Heart left ventricle (tissue), 16 donors: ENCODE data around the gene SLC9A3. TPM values are rescaled to one million over a fixed set of nuclear protein-coding genes. Genes with fewer than 3 reads are reported as not detected.

Experiments
- ATAC-seq, 4 donors: fragments of 200-7000 bp; cut with Tn5 transposase; one replicate each; pipeline ENCODE4 v1.9.1; 2020 to 2022; ENCODE audit warnings: moderate library complexity in 4 of 4, mild to moderate bottlenecking in 3 of 4, moderate number of reproducible peaks in 1 of 4
- DNase-seq, 5 donors: peaks; one replicate each; pipeline ENCODE4 v3.0.0-alpha.2; 2020
- H3K27ac ChIP-seq, 12 donors: fragments of 200-600 bp; sonication (generic) in 4 of 12; one replicate each; pipeline versions ENCODE4 v1.5.0 to v1.8.0; 2016 to 2022; ENCODE audit warnings: mild to moderate bottlenecking in 2 of 12
- H3K27me3 ChIP-seq, 9 donors: fragments of 200-600 bp; sonication (generic) in 2 of 9; one replicate each; pipeline versions ENCODE4 v1.5.1 to v1.8.0; 2016 to 2022; ENCODE audit warnings: mild to moderate bottlenecking in 3 of 9
- H3K36me3 ChIP-seq, 9 donors: fragments of 200-600 bp; sonication (generic) in 2 of 9; one replicate each; pipeline versions ENCODE4 v1.5.0 to v1.8.0; 2018 to 2022; ENCODE audit warnings: mild to moderate bottlenecking in 2 of 9
- H3K4me1 ChIP-seq, 12 donors: fragments of 200-600 bp; sonication (generic) in 4 of 12; one replicate each; pipeline versions ENCODE4 v1.5.0 to v1.8.0; 2016 to 2022; ENCODE audit warnings: mild to moderate bottlenecking in 3 of 12
- H3K4me3 ChIP-seq, 12 donors: fragments of 200-600 bp; sonication (generic) in 4 of 12; one replicate each; pipeline versions ENCODE4 v1.5.0 to v1.8.0; 2017 to 2022; ENCODE audit warnings: mild to moderate bottlenecking in 9 of 12, moderate library complexity in 4 of 12
- H3K9me3 ChIP-seq, 12 donors: fragments of 200-600 bp; sonication (generic) in 4 of 12; one replicate each; pipeline versions ENCODE4 v1.5.0 to v1.8.0; 2016 to 2022; ENCODE audit warnings: mild to moderate bottlenecking in 1 of 12
- POLR2A ChIP-seq, 2 donors: fragments of 450-650 bp; IDR thresholded peaks; one replicate each; pipeline ENCODE4 v1.6.1; 2017; ENCODE audit warnings: antibody characterized with exemption in 2 of 2, mild to moderate bottlenecking in 2 of 2, moderate library complexity in 2 of 2
- WGBS, 4 donors: extraction: QIAGEN DNeasy Blood & Tissue Kit in 2 of 4; methylation state at CpG; one replicate each; pipeline versions ENCODE4 v1.1.5 to v1.1.7; 2013 to 2018; 5-methylcytosine and 5-hydroxymethylcytosine counted together
- intact Hi-C, 10 donors: fragments of 100-400 bp; cut with DNase I; formaldehyde crosslinking; loops; one replicate each; pipeline versions ENCODE4 v1.11.1 to v1.14.2; 2022
- polyA plus RNA-seq, 2 donors: library from polyadenylated mRNA; stranded (reverse); fragments of 200-250 nt; gene quantifications; one replicate each; pipeline ENCODE4 v1.2.3, GENCODE V29; 2013
- total RNA-seq, 9 donors: library from RNA; depleted of rRNA in 2 of 9; stranded (reverse); fragments of >200 nt in 2 of 9; fragmentation: NEBNext Ultra II Directional in 3 of 9; extraction: Animal tissue kit (Norgen Biotek cat#: 25700) in 3 of 9; gene quantifications; one replicate each; pipeline versions ENCODE4 v1.1.0 to v1.2.4, GENCODE V29; 2016 to 2023
- TF ChIP-seq, protein P1 (sequence below), 12 donors: fragments of 200-600 bp; sonication (generic) in 4 of 12; IDR thresholded peaks; one replicate each; pipeline versions ENCODE4 v1.5.0 to v1.8.0; 2018 to 2022; ENCODE audit warnings: antibody characterized with exemption in 12 of 12, mild to moderate bottlenecking in 5 of 12
- donor health status: ischemic (EF 13 %, LVEDD 7.1; RV severe dilation, severe dysfunction).
- donor health status: healthy with polysubstance abuse.
- donor health status: DM: no; HTN: yes; CAD: no.
- donor health status: DM: no; HTN: no; CAD: no.
- donor health status: ischemic (EF 25% LVEDD 6.9; RV normal size, moderate dysfunction).
- donor health status: ischemic (EF 25% LVEDD 5.7; RV mildly dilated, moderate dysfunction).
- donor health status: healthy.
- donor health status: DM: yes; HTN: yes; CAD: no.
- donor health status: ischemic (EF 35%, LVEDD 5.7; RV mildly dilated, moderate dysfunction).
- donor health status: nonischemic (EF 11% LVEDD 7.7; RV severe dilation, severe dysfunction).
- donor health status: DM: yes; HTN: yes; CAD: no.
- donor health status: PGD.
- donor health status: ischemic (EF 29% LVEDD 5.4; RV normal size, mild dysfunction).
- donor health status: nonischemic (EF 23%, LVEDD 6.1; RV moderate dilation, normal function).

SLC9A3 gene
- total and polyA plus RNA-seq, 11 donors, result 0.50 to 3.8 (median 1.0) TPM

DNA sequence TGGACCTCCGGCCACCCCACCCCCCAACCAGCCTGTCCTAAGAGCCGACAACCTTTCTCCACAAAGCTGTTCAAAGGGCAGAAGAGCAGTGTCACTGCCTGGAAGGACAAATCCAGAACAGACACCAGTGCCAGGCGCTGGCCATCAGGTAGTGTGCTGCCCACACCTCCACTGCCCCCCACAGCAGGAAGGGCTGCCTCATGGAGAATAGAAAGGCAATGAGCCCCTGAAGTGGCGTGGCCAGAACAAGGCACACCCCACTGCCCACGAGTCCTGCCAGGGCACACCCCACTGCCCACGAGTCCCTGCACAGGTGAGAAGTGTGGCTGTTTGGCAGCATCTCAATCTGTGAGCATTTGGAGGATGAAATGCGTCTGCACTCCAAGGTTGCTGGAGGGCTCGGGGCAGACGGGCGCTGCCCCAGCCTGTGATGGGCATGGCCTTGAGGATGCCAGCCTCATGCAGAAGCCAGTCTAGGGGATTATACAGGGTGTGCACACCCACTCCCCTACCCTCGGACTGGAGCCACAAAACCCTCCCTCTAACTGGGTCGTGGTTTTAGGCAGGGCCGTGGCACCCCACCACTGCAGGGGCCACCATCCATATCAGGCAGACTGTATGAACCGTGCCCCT is 2.3 kb upstream of the SLC9A3 start:
- TF ChIP-seq, protein P1, sequence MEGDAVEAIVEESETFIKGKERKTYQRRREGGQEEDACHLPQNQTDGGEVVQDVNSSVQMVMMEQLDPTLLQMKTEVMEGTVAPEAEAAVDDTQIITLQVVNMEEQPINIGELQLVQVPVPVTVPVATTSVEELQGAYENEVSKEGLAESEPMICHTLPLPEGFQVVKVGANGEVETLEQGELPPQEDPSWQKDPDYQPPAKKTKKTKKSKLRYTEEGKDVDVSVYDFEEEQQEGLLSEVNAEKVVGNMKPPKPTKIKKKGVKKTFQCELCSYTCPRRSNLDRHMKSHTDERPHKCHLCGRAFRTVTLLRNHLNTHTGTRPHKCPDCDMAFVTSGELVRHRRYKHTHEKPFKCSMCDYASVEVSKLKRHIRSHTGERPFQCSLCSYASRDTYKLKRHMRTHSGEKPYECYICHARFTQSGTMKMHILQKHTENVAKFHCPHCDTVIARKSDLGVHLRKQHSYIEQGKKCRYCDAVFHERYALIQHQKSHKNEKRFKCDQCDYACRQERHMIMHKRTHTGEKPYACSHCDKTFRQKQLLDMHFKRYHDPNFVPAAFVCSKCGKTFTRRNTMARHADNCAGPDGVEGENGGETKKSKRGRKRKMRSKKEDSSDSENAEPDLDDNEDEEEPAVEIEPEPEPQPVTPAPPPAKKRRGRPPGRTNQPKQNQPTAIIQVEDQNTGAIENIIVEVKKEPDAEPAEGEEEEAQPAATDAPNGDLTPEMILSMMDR (IDR thresholded peaks at IDR 0.05), result no peak
- TF ChIP-seq POLR2A (IDR thresholded peaks at IDR 0.05), result no peak
- no peaks in the 10 kb centered on the region for H3K9me3 ChIP-seq
- peaks cover 0 to 35% (median 3%) of the 10 kb centered on the region in 12 donors for H3K4me1 ChIP-seq
- no peaks in the 10 kb centered on the region for H3K36me3 ChIP-seq
- peak in 2 of 5 donors; percentile 9 to 11 for DNase-seq
- 73 to 82% (median 79%) methylated on average over 9 to 14 of the region's 14 CpGs for WGBS, 4 donors
- peaks cover 55 to 100% (median 78%) of the 10 kb centered on the region in 9 donors for H3K27me3 ChIP-seq
- H3K4me3 ChIP-seq, result no peak overlapping the region
- no peak for ATAC-seq
- no peak overlapping the region for H3K27ac ChIP-seq
- intact Hi-C loops, result no loop called here

DNA sequence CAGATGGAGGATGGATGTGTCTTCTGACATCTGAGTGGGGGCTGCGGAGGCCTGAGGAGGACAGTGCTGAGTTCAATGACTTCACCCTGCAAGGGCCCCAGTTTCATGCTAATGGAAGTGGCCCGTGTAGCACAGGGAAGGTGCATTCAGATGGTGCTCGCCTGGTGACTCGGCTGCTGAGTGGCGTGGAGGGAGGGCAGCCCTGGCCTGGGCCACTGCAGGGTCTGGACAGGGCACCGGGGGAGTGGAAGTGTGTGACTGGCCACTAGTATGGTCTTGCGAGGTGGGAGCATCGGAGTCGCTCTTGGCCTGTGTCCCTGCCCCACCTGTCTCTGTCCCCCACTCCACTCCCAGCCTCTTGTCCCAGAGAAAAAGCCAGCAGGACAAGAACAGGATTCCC is 1.7 kb upstream of the SLC9A3 start:
- DNase-seq (peak in 2 of 5 donors; percentile 12 to 35), ATAC-seq (no peak)
- Histone ChIP-seq H3K27ac (no peak overlapping the region), H3K4me1 (peaks cover 0 to 31% (median 3%) of the 10 kb centered on the region in 12 donors), H3K36me3 (no peaks in the 10 kb centered on the region), H3K9me3 (no peaks in the 10 kb centered on the region), H3K4me3 (no peak overlapping the region), H3K27me3 (peaks cover 57 to 100% (median 71%) of the 10 kb centered on the region in 9 donors)
- whole genome bisulfite sequencing, 4 donors, result 55 to 65% (median 59%) methylated on average over 8 to 9 of the region's 9 CpGs
- no peak for TF ChIP-seq POLR2A (IDR thresholded peaks at IDR 0.05)
- TF ChIP-seq, protein P1 (IDR thresholded peaks at IDR 0.05), result no peak
- intact Hi-C loops, result no loop called here

DNA sequence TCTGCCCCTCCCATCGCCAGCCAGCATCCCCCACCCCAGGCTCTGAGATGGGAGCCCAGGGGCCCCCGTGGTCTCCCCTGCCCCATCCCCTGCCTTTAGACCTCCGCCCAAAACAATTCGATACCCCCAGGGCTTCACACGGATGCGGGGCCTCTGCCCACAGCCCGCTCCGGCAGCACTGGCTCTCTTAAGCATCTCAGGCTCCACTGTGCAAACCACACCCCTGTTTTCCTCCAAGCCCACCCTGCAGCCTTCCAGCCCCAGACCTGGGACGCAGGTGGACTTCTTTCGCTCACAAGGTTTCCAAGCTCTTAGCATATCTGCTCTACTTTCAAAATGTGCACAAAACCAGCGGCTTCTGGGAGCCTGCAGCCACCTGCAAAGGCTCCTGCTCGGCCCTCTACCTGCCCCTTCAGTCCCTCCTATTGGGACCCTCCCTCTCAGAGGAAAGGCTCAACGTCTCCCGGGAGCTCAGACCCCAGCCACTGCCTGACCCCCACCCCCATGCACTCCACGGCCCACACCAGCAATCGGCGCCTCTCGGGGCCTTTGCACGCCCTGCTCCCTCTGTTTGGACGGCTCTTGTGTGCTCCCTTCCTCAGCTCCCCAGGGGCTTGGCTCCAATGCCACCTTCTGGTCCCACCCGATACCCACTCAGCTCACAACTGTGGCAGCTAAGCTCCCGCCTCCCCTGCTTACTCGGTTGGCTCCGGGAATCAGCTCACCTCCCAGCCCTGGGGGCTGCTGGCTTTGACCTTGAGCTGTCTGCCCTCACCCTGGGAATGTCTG is 918 bp upstream of the SLC9A3 start:
- DNase-seq (peak in 1 of 5 donors; percentile 43), ATAC-seq (no peak)
- Histone ChIP-seq H3K9me3 (no peaks in the 10 kb centered on the region), H3K36me3 (no peaks in the 10 kb centered on the region), H3K27ac (no peak overlapping the region), H3K4me1 (peaks cover 0 to 31% (median 3%) of the 10 kb centered on the region in 12 donors), H3K4me3 (no peak overlapping the region), H3K27me3 (peaks cover 59 to 100% (median 75%) of the 10 kb centered on the region in 9 donors)
- TF ChIP-seq, protein P1 (IDR thresholded peaks at IDR 0.05), result no peak
- TF ChIP-seq POLR2A (IDR thresholded peaks at IDR 0.05), result no peak
- intact Hi-C loops, result no loop called here
- 35 to 52% (median 41%) methylated on average over 24 of the region's 24 CpGs for WGBS, 4 donors
